HepG2 (cell line): ENCODE data around the gene AMZ2. TPM values are rescaled to one million over a fixed set of nuclear protein-coding genes. Genes with fewer than 3 reads are reported as not detected.
A peak's percentile ranks its signal among the peaks of the same experiment; 100 is the strongest.

Experiments
- DMTF1 ChIP-seq: sonication (generic); formaldehyde crosslinking; IDR thresholded peaks from 2 replicates; pipeline ENCODE4 v1.4.0; 2020; ENCODE audit warnings: mild to moderate bottlenecking, missing genetic modification reagents
- GFI1 ChIP-seq: sonication (generic); formaldehyde crosslinking; IDR thresholded peaks from 2 replicates; pipeline ENCODE4 v1.5.0; 2020; ENCODE audit warnings: missing genetic modification reagents, mild to moderate bottlenecking, borderline replicate concordance
- MAFF ChIP-seq: IDR thresholded peaks from 2 replicates; pipeline ENCODE4 v1.6.1; 2011; ENCODE audit warnings: low read depth, low read length, improper control_type of control experiment
- MIER2 ChIP-seq: IDR thresholded peaks from 2 replicates; pipeline ENCODE4 v1.6.1; 2016; ENCODE audit warnings: missing biosample characterization, missing genetic modification reagents
- NFIB ChIP-seq: sonication (generic); formaldehyde crosslinking; IDR thresholded peaks from 2 replicates; pipeline ENCODE4 v1.9.0; 2021; ENCODE audit warnings: missing genetic modification reagents, mild to moderate bottlenecking, borderline replicate concordance
- PPARG ChIP-seq: conservative IDR thresholded peaks from 2 replicates; pipeline ENCODE4 v1.6.1; 2016; ENCODE audit warnings: missing biosample characterization, missing genetic modification reagents
- RXRA ChIP-seq: sonication (generic); formaldehyde crosslinking; IDR thresholded peaks from 2 replicates; pipeline ENCODE4 v1.5.1; 2020; ENCODE audit warnings: missing genetic modification reagents
- SETDB1 ChIP-seq: sonication (generic); formaldehyde crosslinking; IDR thresholded peaks from 2 replicates; pipeline ENCODE4 v1.5.1; 2020; ENCODE audit warnings: missing genetic modification reagents, mild to moderate bottlenecking, borderline replicate concordance
- THAP9 ChIP-seq: sonication (generic); formaldehyde crosslinking; IDR thresholded peaks from 2 replicates; pipeline ENCODE4; 2020; ENCODE audit warnings: missing genetic modification reagents, mild to moderate bottlenecking, borderline replicate concordance
- ZNF317 ChIP-seq: sonication (generic); formaldehyde crosslinking; IDR thresholded peaks from 2 replicates; pipeline ENCODE4 v1.5.0; 2020; ENCODE audit warnings: mild to moderate bottlenecking, missing genetic modification reagents
- ZNF510 ChIP-seq: sonication (generic); formaldehyde crosslinking; IDR thresholded peaks from 2 replicates; pipeline ENCODE4 v1.4.0; 2020; ENCODE audit warnings: low read depth, mild to moderate bottlenecking, missing genetic modification reagents
- ZNF512B ChIP-seq: sonication (generic); formaldehyde crosslinking; IDR thresholded peaks from 2 replicates; pipeline ENCODE4 v1.5.1; 2020; ENCODE audit warnings: missing genetic modification reagents, mild to moderate bottlenecking, borderline replicate concordance
- ZNF562 ChIP-seq: sonication (generic); formaldehyde crosslinking; IDR thresholded peaks from 2 replicates; pipeline ENCODE4 v1.8.0; 2022; ENCODE audit warnings: missing genetic modification reagents, borderline replicate concordance
- ZNF747 ChIP-seq: sonication (generic); formaldehyde crosslinking; IDR thresholded peaks from 2 replicates; pipeline ENCODE4 v1.8.1; 2023; ENCODE audit warnings: missing genetic modification reagents, mild to moderate bottlenecking, borderline replicate concordance
- polyA plus RNA-seq, 8 experiments: library from polyadenylated mRNA; depleted of rRNA in 3 of 8; stranded (reverse) in 7 of 8; unstranded in 1 of 8; fragments of >200 nt; fragmentation: Illumina TruSeq in 4 of 8; extraction: Trizol in 4 of 8; gene quantifications; 2 replicates each; pipeline versions ENCODE4 v1.2.1 to v1.2.3, GENCODE V29; 2011 to 2016; ENCODE audit warnings: low read depth in 4 of 8, missing spikeins in 1 of 8, mixed read lengths in 1 of 8; ENCODE audit not compliant: insufficient read depth in 1 of 8
- total RNA-seq, 5 experiments: library from RNA; depleted of rRNA; stranded (reverse); fragments of >200 nt; fragmentation: Illumina TruSeq; extraction: Trizol; gene quantifications; 2 replicates each; pipeline ENCODE4 v1.2.3, GENCODE V29; 2016; ENCODE audit warnings: low read depth in 1 of 5

AMZ2 gene
- total and polyA plus RNA-seq, 2 of the 13 experiments (the other 11 are each of a cell fraction or from before 2014, with no cell fraction given) = 86.9 to 90.2 TPM

- TF ChIP-seq ZNF512B (CRISPR knock-in tag) (no peak), NFIB (CRISPR knock-in tag) (0 out of 2 replicates have a peak, but pooled peaks have one; percentile 17), DMTF1 (CRISPR knock-in tag) (0 out of 2 replicates have a peak, but pooled peaks have one; percentile 37), THAP9 (no peak), GFI1 (CRISPR knock-in tag) (no peak), SETDB1 (0 out of 2 replicates have a peak, but pooled peaks have one; percentile 31), MIER2 (CRISPR knock-in tag) (no peak), ZNF562 (CRISPR knock-in tag) (no peak), MAFF (peak; percentile 56), ZNF510 (no peak), PPARG (CRISPR knock-in tag) (no peak), ZNF317 (CRISPR knock-in tag) (no peak), RXRA (CRISPR knock-in tag) (no peak), ZNF747 (CRISPR knock-in tag) (no peak)
Measured at GRCh38 chr17:68246271-68247028, 1.4 kb upstream of the AMZ2 start (continued).
